ENCODE data around the gene ESRRB.

DNA sequence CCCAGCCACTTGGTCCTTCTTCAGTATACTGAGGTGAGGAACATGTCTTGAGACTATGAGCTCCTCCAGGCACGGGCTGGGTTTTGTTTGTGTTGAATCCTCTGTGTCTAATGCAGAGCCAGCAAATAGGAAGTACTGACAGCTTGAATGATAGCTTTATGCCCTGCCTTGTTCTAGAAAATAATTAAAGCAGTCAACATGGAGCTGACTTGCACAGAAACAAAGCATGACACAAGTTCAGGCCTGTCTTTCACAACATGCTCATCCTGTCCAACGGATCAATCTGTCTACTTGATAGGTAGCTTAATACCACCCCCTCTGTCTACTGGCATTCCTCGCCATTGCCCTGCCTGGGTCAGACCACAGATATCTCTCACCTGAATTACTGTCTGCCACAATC, 140.9 kb downstream of the ESRRB start:
- TF ChIP-seq, protein P1, sequence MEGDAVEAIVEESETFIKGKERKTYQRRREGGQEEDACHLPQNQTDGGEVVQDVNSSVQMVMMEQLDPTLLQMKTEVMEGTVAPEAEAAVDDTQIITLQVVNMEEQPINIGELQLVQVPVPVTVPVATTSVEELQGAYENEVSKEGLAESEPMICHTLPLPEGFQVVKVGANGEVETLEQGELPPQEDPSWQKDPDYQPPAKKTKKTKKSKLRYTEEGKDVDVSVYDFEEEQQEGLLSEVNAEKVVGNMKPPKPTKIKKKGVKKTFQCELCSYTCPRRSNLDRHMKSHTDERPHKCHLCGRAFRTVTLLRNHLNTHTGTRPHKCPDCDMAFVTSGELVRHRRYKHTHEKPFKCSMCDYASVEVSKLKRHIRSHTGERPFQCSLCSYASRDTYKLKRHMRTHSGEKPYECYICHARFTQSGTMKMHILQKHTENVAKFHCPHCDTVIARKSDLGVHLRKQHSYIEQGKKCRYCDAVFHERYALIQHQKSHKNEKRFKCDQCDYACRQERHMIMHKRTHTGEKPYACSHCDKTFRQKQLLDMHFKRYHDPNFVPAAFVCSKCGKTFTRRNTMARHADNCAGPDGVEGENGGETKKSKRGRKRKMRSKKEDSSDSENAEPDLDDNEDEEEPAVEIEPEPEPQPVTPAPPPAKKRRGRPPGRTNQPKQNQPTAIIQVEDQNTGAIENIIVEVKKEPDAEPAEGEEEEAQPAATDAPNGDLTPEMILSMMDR (IDR thresholded peaks at IDR 0.05; ENCODE audit: low read depth, low read length) = no peak
- TF ChIP-seq POLR2A (IDR thresholded peaks at IDR 0.05; ENCODE audit: extremely low read depth, insufficient read length) = no peak
- TF ChIP-seq, protein P2, sequence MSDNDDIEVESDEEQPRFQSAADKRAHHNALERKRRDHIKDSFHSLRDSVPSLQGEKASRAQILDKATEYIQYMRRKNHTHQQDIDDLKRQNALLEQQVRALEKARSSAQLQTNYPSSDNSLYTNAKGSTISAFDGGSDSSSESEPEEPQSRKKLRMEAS (IDR thresholded peaks at IDR 0.05; ENCODE audit: low read depth, low read length) = no peak
